Spleen (tissue), 11 donors: ENCODE data around the gene AKAP12. TPM values are rescaled to one million over a fixed set of nuclear protein-coding genes. Genes with fewer than 3 reads are reported as not detected.

Experiments used
- DNase-seq: peaks from one replicate; pipeline ENCODE4 v3.0.0-alpha.2; 2020
- H3K27ac ChIP-seq, 8 donors: fragments of 200-600 bp; sonication (generic) in 7 of 8; 1 replicate in 4 of 8; 2 replicates in 4 of 8; pipeline versions ENCODE4 v1.5.0 to v1.8.0; 2016 to 2021; ENCODE audit warnings: inconsistent platforms in 4 of 8, mild to moderate bottlenecking in 4 of 8, moderate library complexity in 1 of 8
- H3K27me3 ChIP-seq, 7 donors: fragments of 200-600 bp; sonication (generic) in 6 of 7; replicated peaks in 1 of 7; 1 replicate in 4 of 7; 2 replicates in 3 of 7; pipeline versions ENCODE4 v1.5.0 to v1.8.0; 2016 to 2021; ENCODE audit warnings: inconsistent platforms in 3 of 7, mild to moderate bottlenecking in 1 of 7
- H3K36me3 ChIP-seq, 6 donors: fragments of 200-600 bp; sonication (generic) in 5 of 6; 1 replicate in 4 of 6; 2 replicates in 2 of 6; pipeline versions ENCODE4 v1.5.0 to v1.8.0; 2016 to 2021; ENCODE audit warnings: inconsistent platforms in 2 of 6
- H3K4me1 ChIP-seq, 6 donors: fragments of 200-600 bp; sonication (generic) in 5 of 6; 1 replicate in 3 of 6; 2 replicates in 3 of 6; pipeline versions ENCODE4 v1.5.0 to v1.8.0; 2016 to 2021; ENCODE audit warnings: inconsistent platforms in 3 of 6
- H3K4me3 ChIP-seq, 8 donors: fragments of 200-600 bp; sonication (generic) in 7 of 8; 1 replicate in 4 of 8; 2 replicates in 4 of 8; pipeline versions ENCODE4 v1.5.0 to v1.8.0; 2016 to 2021; ENCODE audit warnings: inconsistent platforms in 4 of 8, mild to moderate bottlenecking in 4 of 8, moderate library complexity in 2 of 8
- H3K9me3 ChIP-seq, 8 donors: fragments of 200-600 bp; sonication (generic) in 7 of 8; 1 replicate in 4 of 8; 2 replicates in 4 of 8; pipeline versions ENCODE4 v1.5.0 to v1.8.0; 2016 to 2021; ENCODE audit warnings: inconsistent platforms in 4 of 8
- CTCF ChIP-seq, 11 experiments: fragments of 200-600 bp in 7 of 11; fragments of 450-650 bp in 4 of 11; sonication (generic) in 4 of 11; IDR thresholded peaks in 8 of 11; conservative IDR thresholded peaks in 3 of 11; 1 replicate in 7 of 11; 2 replicates in 4 of 11; pipeline versions ENCODE4 v1.4.0 to v1.8.0; 2016 to 2021; ENCODE audit warnings: antibody characterized with exemption in 11 of 11, inconsistent platforms in 4 of 11, mild to moderate bottlenecking in 1 of 11
- POLR2A ChIP-seq, 3 donors: fragments of 450-650 bp; IDR thresholded peaks; one replicate each; pipeline ENCODE4 v1.5.1; 2017; ENCODE audit warnings: antibody characterized with exemption in 3 of 3, mild to moderate bottlenecking in 1 of 3
- POLR2AphosphoS5 ChIP-seq, 3 donors: sonication (generic); formaldehyde crosslinking; IDR thresholded peaks; one replicate each; pipeline ENCODE4 v1.5.1; 2017; ENCODE audit warnings: antibody characterized with exemption in 3 of 3
- WGBS, 5 donors: extraction: QIAGEN DNeasy Blood & Tissue Kit in 3 of 5; methylation state at CpG; one replicate each; pipeline versions ENCODE4 v1.1.5 to v1.1.7; 2013 to 2018; 5-methylcytosine and 5-hydroxymethylcytosine counted together
- intact Hi-C: fragments of 100-400 bp; cut with DNase I; formaldehyde crosslinking; loops from one replicate; pipeline ENCODE4 v1.15.0; 2023; ENCODE audit warnings: low total_unique reads
- polyA plus RNA-seq, 3 donors: library from polyadenylated mRNA; stranded (reverse); fragments of 200-250 nt; gene quantifications; one replicate each; pipeline ENCODE4 v1.2.1, GENCODE V29; 2013
- total RNA-seq, 7 donors: library from RNA; depleted of rRNA in 3 of 7; stranded (reverse); fragments of >200 nt in 3 of 7; fragmentation: NEBNext Ultra II Directional in 4 of 7; extraction: Animal tissue kit (Norgen Biotek cat#: 25700) in 4 of 7; gene quantifications; one replicate each; pipeline versions ENCODE4 v1.1.0 to v1.2.1, GENCODE V29; 2016 to 2021
- donor health status: healthy with polysubstance abuse.
- donor health status: DM: no; HTN: no; CAD: no; lungs with moderate emphysema.
- donor health status: DM: no; HTN: no; CAD: no.
- donor health status: Bipolar disorder and iron deficiency.
- donor health status: healthy.
- donor health status: DM: no; HTN: no; CAD: no.
- donor health status: DM: yes; HTN: yes; CAD: no.

AKAP12 gene
- total and polyA plus RNA-seq, 10 donors, result 3.2 to 64.7 (median 44.1) TPM

GRCh38 chr6:151228788-151229400 is 10.9 kb upstream of the AKAP12 start:
- H3K27ac ChIP-seq, result no peak overlapping the region
- no peak overlapping the region for H3K4me3 ChIP-seq

GRCh38 chr6:151229401-151230276 is 10.1 kb upstream of the AKAP12 start:
- no peaks in the 10 kb centered on the region for H3K9me3 ChIP-seq
- H3K36me3 ChIP-seq, result no peaks in the 10 kb centered on the region
- intact Hi-C loops, result no loop called here
- no peak for DNase-seq
- H3K4me1 ChIP-seq, result no peaks in the 10 kb centered on the region
- TF ChIP-seq POLR2A (IDR thresholded peaks at IDR 0.05) (no peak), CTCF (IDR thresholded peaks at IDR 0.05 in 8 of 11, conservative IDR thresholded peaks at IDR 0.05 in 3 of 11) (no peak), POLR2AphosphoS5 (IDR thresholded peaks at IDR 0.05) (no peak)
- WGBS, 5 donors, result 75 to 86% (median 80%) methylated on average over 11 of the region's 11 CpGs
- H3K27ac ChIP-seq, result no peak overlapping the region
- H3K27me3 ChIP-seq, result no peaks in the 10 kb centered on the region
- H3K4me3 ChIP-seq, result no peak overlapping the region

More at GRCh38 chr6:151228788-151229400, 10.9 kb upstream of the AKAP12 start:
- H3K4me1 ChIP-seq, result no peaks in the 10 kb centered on the region
- TF ChIP-seq POLR2A (IDR thresholded peaks at IDR 0.05) (no peak), POLR2AphosphoS5 (IDR thresholded peaks at IDR 0.05) (no peak), CTCF (IDR thresholded peaks at IDR 0.05 in 8 of 11, conservative IDR thresholded peaks at IDR 0.05 in 3 of 11) (no peak)
- no peaks in the 10 kb centered on the region for H3K36me3 ChIP-seq
- intact Hi-C loops, result no loop called here
- H3K9me3 ChIP-seq, result no peaks in the 10 kb centered on the region
- 81 to 92% (median 89%) methylated on average over 3 of the region's 3 CpGs for whole genome bisulfite sequencing, 5 donors
- no peaks in the 10 kb centered on the region for H3K27me3 ChIP-seq
- no peak for DNase-seq

- intact Hi-C loops, result no loop called here
- TF ChIP-seq POLR2A (IDR thresholded peaks at IDR 0.05) (no peak), CTCF (IDR thresholded peaks at IDR 0.05 in 8 of 11, conservative IDR thresholded peaks at IDR 0.05 in 3 of 11) (no peak), POLR2AphosphoS5 (IDR thresholded peaks at IDR 0.05) (no peak)
- Histone ChIP-seq H3K9me3 (no peaks in the 10 kb centered on the region), H3K4me3 (no peak overlapping the region), H3K27ac (no peak overlapping the region), H3K4me1 (no peaks in the 10 kb centered on the region), H3K36me3 (no peaks in the 10 kb centered on the region), H3K27me3 (no peaks in the 10 kb centered on the region)
- DNase-seq, result no peak
- 91 to 97% (median 95%) methylated on average over 4 of the region's 4 CpGs for WGBS, 5 donors
These were observed 9.5 kb upstream of the AKAP12 start for GRCh38 chr6:151230277-151230577.

- Histone ChIP-seq H3K27ac (no peak overlapping the region), H3K36me3 (no peaks in the 10 kb centered on the region)
- intact Hi-C loops, result no loop called here
These were observed 6.9 kb upstream of the AKAP12 start for GRCh38 chr6:151232899-151233298.

More at GRCh38 chr6:151232899-151233298, 6.9 kb upstream of the AKAP12 start:
- H3K4me1 ChIP-seq, result no peaks in the 10 kb centered on the region
- no peaks in the 10 kb centered on the region for H3K9me3 ChIP-seq
- peaks cover 0 to 12% (median 0%) of the 10 kb centered on the region in 7 donors for H3K27me3 ChIP-seq
- no peak for TF ChIP-seq POLR2A (IDR thresholded peaks at IDR 0.05)
- TF ChIP-seq CTCF (IDR thresholded peaks at IDR 0.05 in 8 of 11, conservative IDR thresholded peaks at IDR 0.05 in 3 of 11), result no peak
- TF ChIP-seq POLR2AphosphoS5 (IDR thresholded peaks at IDR 0.05), result no peak
- DNase-seq, result no peak
- H3K4me3 ChIP-seq, result no peak overlapping the region
- 82 to 97% (median 86%) methylated on average over 1 of the region's 1 CpG for WGBS, 5 donors
